GM23338 (cell line): Measurements from ENCODE around the gene RLF. TPM values are rescaled to one million over a fixed set of nuclear protein-coding genes. Genes with fewer than 3 reads are reported as not detected.

ENCODE experiments used
- ATAC-seq: fragments of 200-7000 bp; cut with Tn5 transposase; 3 replicates; pipeline ENCODE4 v1.9.1; 2020
- DNase-seq: peaks from one replicate; pipeline ENCODE4 v3.0.0-alpha.2; 2015; ENCODE audit warnings: low spot score
- H2AFZ ChIP-seq: fragments of 200-600 bp; sonication (generic); 2 replicates; pipeline ENCODE4 v1.8.0; 2016; ENCODE audit warnings: antibody characterized with exemption, mild to moderate bottlenecking, moderate library complexity
- H3F3A ChIP-seq: fragments of 200-600 bp; sonication (generic); replicated peaks from 2 replicates; pipeline ENCODE4 v1.8.0; 2017; ENCODE audit warnings: antibody characterized with exemption, mixed run types, low read depth
- H3K27ac ChIP-seq: fragments of 200-600 bp; sonication (generic); 2 replicates; pipeline ENCODE4 v1.6.1; 2016; ENCODE audit warnings: low read depth
- H3K27me3 ChIP-seq: fragments of 200-600 bp; sonication (generic); 2 replicates; pipeline ENCODE4 v1.8.0; 2016; ENCODE audit warnings: mild to moderate bottlenecking, mixed run types, moderate library complexity; ENCODE audit not compliant: insufficient read depth
- H3K36me3 ChIP-seq: fragments of 200-600 bp; sonication (generic); 2 replicates; pipeline ENCODE4 v1.8.0; 2016; ENCODE audit warnings: mild to moderate bottlenecking; ENCODE audit not compliant: insufficient read depth
- H3K4me1 ChIP-seq: fragments of 200-600 bp; sonication (generic); 2 replicates; pipeline ENCODE4 v1.8.0; 2016; ENCODE audit warnings: mild to moderate bottlenecking, moderate library complexity; ENCODE audit not compliant: insufficient read depth
- H3K4me2 ChIP-seq: fragments of 200-600 bp; sonication (generic); 2 replicates; pipeline ENCODE4 v1.7.1; 2017; ENCODE audit warnings: mixed run types
- H3K4me3 ChIP-seq: fragments of 200-600 bp; sonication (generic); 2 replicates; pipeline ENCODE4 v1.6.1; 2016; ENCODE audit warnings: mixed run types
- H3K79me2 ChIP-seq: fragments of 200-600 bp; sonication (generic); replicated peaks from 2 replicates; pipeline ENCODE4 v1.8.0; 2017; ENCODE audit warnings: mild to moderate bottlenecking; ENCODE audit not compliant: insufficient read depth
- H3K9me2 ChIP-seq: fragments of 200-600 bp; sonication (generic); 2 replicates; pipeline ENCODE4 v1.8.0; 2017; ENCODE audit not compliant: insufficient read depth
- H4K20me1 ChIP-seq: fragments of 200-600 bp; sonication (generic); replicated peaks from 2 replicates; pipeline ENCODE4 v1.8.0; 2017; ENCODE audit warnings: mild to moderate bottlenecking; ENCODE audit not compliant: insufficient read depth
- H3K27ac Mint-ChIP-seq: 2 replicates; pipeline ENCODE4 v1.8.0; 2020; ENCODE audit warnings: inconsistent platforms, mild to moderate bottlenecking, moderate library complexity, mixed read lengths
- H3K27me3 Mint-ChIP-seq: 3 replicates; pipeline ENCODE4 v1.8.0; 2022; ENCODE audit warnings: low read depth, mild to moderate bottlenecking, moderate library complexity, mixed read lengths, inconsistent platforms; ENCODE audit not compliant: insufficient read depth, poor library complexity
- H3K36me3 Mint-ChIP-seq: 3 replicates; pipeline ENCODE4 v1.8.0; 2021; ENCODE audit warnings: low read depth, mild to moderate bottlenecking, inconsistent platforms, moderate library complexity, mixed read lengths
- H3K4me1 Mint-ChIP-seq: 3 replicates; pipeline ENCODE4 v1.8.0; 2020; ENCODE audit warnings: mild to moderate bottlenecking, inconsistent platforms, mixed read lengths
- H3K4me3 Mint-ChIP-seq: 3 replicates; pipeline ENCODE4 v1.8.0; 2021; ENCODE audit warnings: moderate library complexity, mild to moderate bottlenecking, inconsistent platforms, mixed read lengths
- H3K9me3 Mint-ChIP-seq: 3 replicates; pipeline ENCODE4 v1.8.0; 2020; ENCODE audit warnings: moderate library complexity, mild to moderate bottlenecking, inconsistent platforms, mixed read lengths
- CREB1 ChIP-seq: fragments of 250-450 bp; sonication (Bioruptor Pico); IDR thresholded peaks from 2 replicates; pipeline ENCODE4 v1.5.0; 2020; ENCODE audit warnings: low read depth, mild to moderate bottlenecking, moderate library complexity
- CTCF ChIP-seq, 2 experiments: fragments of 200-600 bp in 1 of 2; sonication (generic) in 1 of 2; conservative IDR thresholded peaks; 2 replicates each; pipeline versions ENCODE4 v1.5.1 to v1.6.1; 2016 to 2017; ENCODE audit warnings: antibody characterized with exemption in 2 of 2, low read depth in 2 of 2, mild to moderate bottlenecking in 2 of 2, moderate library complexity in 1 of 2
- ETS1 ChIP-seq: IDR thresholded peaks from 2 replicates; pipeline ENCODE4 v1.6.1; 2016; ENCODE audit warnings: antibody characterized with exemption
- EZH2phosphoT487 ChIP-seq: fragments of 200-600 bp; sonication (generic); IDR thresholded peaks from one replicate; pipeline ENCODE4 v1.8.1; 2018; ENCODE audit warnings: antibody characterized with exemption; ENCODE audit not compliant: unreplicated experiment
- JUNB ChIP-seq: IDR thresholded peaks from one replicate; pipeline ENCODE4 v1.6.1; 2016; ENCODE audit warnings: antibody characterized with exemption; ENCODE audit not compliant: unreplicated experiment
- NANOG ChIP-seq: IDR thresholded peaks from 2 replicates; pipeline ENCODE4 v1.6.1; 2016; ENCODE audit warnings: antibody characterized with exemption, borderline replicate concordance
- POLR2AphosphoS5 ChIP-seq: IDR thresholded peaks from 2 replicates; pipeline ENCODE4 v1.6.1; 2016; ENCODE audit warnings: antibody characterized with exemption, low read depth
- REST ChIP-seq: IDR thresholded peaks from one replicate; pipeline ENCODE4 v1.6.1; 2018; ENCODE audit warnings: antibody characterized with exemption; ENCODE audit not compliant: unreplicated experiment
- STAT1 ChIP-seq: IDR thresholded peaks from one replicate; pipeline ENCODE4 v1.6.1; 2016; ENCODE audit warnings: antibody characterized with exemption; ENCODE audit not compliant: unreplicated experiment
- polyA plus RNA-seq: library from polyadenylated mRNA; unstranded; fragments of >200 nt; fragmentation: Nextera tagmentation; extraction: Ambion mirVana; gene quantifications from 2 replicates; pipeline ENCODE4 v1.2.1, GENCODE V29; 2016
- total RNA-seq: library from RNA; depleted of rRNA; stranded (reverse); fragments of >200 nt; shearing (Covaris generic); gene quantifications from 2 replicates; pipeline ENCODE4 v1.2.3, GENCODE V29; 2014

RLF gene
- total and polyA plus RNA-seq, 2 experiments from 2014 or later: 6.6 to 21.1 TPM

GRCh38 chr1:40153073-40153770, 8.0 kb upstream of the RLF start:
- DNase-seq: peak; percentile 73

GRCh38 chr1:40155135-40155534, 6.1 kb upstream of the RLF start:
- Mint-ChIP-seq H3K36me3 (no peaks in the 10 kb centered on the region), H3K4me1 (no peaks in the 10 kb centered on the region), H3K27ac (no peak overlapping the region), H3K9me3 (no peaks in the 10 kb centered on the region), H3K4me3 (no peak overlapping the region), H3K27me3 (peaks cover 2% of the 10 kb centered on the region)
- H3K9me2 ChIP-seq: no peaks in the 10 kb centered on the region
- H3K4me2 ChIP-seq: no peak overlapping the region
- no peaks in the 10 kb centered on the region for H3K4me1 ChIP-seq
- H2AFZ ChIP-seq: no peak overlapping the region
- no peak overlapping the region for H3K27ac ChIP-seq
- TF ChIP-seq REST: no peak
- no peak for TF ChIP-seq POLR2AphosphoS5
- no peak for TF ChIP-seq JUNB
- no peak for TF ChIP-seq STAT1
- no peak for TF ChIP-seq CREB1 (CRISPR knock-in tag)
- TF ChIP-seq NANOG: no peak
- TF ChIP-seq ETS1: no peak
- H3K4me3 ChIP-seq: no peak overlapping the region
- DNase-seq (no peak), ATAC-seq (no peak)
- no peaks in the 10 kb centered on the region; the same call in 1 of the 2 replicates for H4K20me1 ChIP-seq
- H3K27me3 ChIP-seq: no peaks in the 10 kb centered on the region
- no peaks in the 10 kb centered on the region for H3K79me2 ChIP-seq
- no peaks in the 10 kb centered on the region for H3F3A ChIP-seq
- H3K36me3 ChIP-seq: no peaks in the 10 kb centered on the region

More at GRCh38 chr1:40153073-40153770, 8.0 kb upstream of the RLF start:
- TF ChIP-seq CTCF (conservative IDR thresholded peaks at IDR 0.05; ENCODE audit: low read depth in 2 of 2) (peak; percentile 69 to 80), EZH2phosphoT487 (no peak)
- Histone ChIP-seq H3F3A (no peaks in the 10 kb centered on the region), H3K4me2 (no peak overlapping the region), H3K27me3 (no peaks in the 10 kb centered on the region), H3K27ac (no peak overlapping the region), H3K36me3 (no peaks in the 10 kb centered on the region), H3K9me2 (no peaks in the 10 kb centered on the region), H2AFZ (peak overlapping the region; percentile 12; the same call in 1 of the 2 replicates), H3K4me1 (no peaks in the 10 kb centered on the region), H3K79me2 (no peaks in the 10 kb centered on the region), H4K20me1 (no peaks in the 10 kb centered on the region; the same call in 1 of the 2 replicates), H3K4me3 (no peak overlapping the region)
- ATAC-seq: peak; percentile 71
- H3K4me3 Mint-ChIP-seq: no peak overlapping the region
- H3K27ac Mint-ChIP-seq: no peak overlapping the region
- H3K4me1 Mint-ChIP-seq: no peaks in the 10 kb centered on the region
- no peaks in the 10 kb centered on the region for H3K36me3 Mint-ChIP-seq
- peaks cover 2% of the 10 kb centered on the region for H3K27me3 Mint-ChIP-seq
- no peaks in the 10 kb centered on the region for H3K9me3 Mint-ChIP-seq
